Activated naive CD4-positive, alpha-beta T cell treated with Interleukin-2 at 50 U/mL for 16 hours (primary cell): Measurements from ENCODE around the gene MBD3L2B.
"Not testable (repeated sequence)": the region's sequence is repeated elsewhere in the genome, so short reads cannot be mapped to it uniquely, and the experiment has no call there.

Experiments
- DNase-seq: peaks from one replicate; pipeline ENCODE4 v3.0.0-alpha.2; 2020

Gene MBD3L2B

GRCh38 chr19:7021331-7021730 is at the start of gene MBD3L2B:
TSS of gene MBD3L2B (minus strand) at chr19:7021431. CDS start at chr19:7021397, 34 bp downstream.
- not testable (repeated sequence) for DNase-seq

- DNase-seq, result no peak
Observed at GRCh38 chr19:7069904-7070226, 48.6 kb upstream of the MBD3L2B start.

- peak; percentile 98 for DNase-seq
Observed at GRCh38 chr19:7069042-7069903, 48.0 kb upstream of the MBD3L2B start, which contains the start of gene ZNF557. TSS of gene ZNF557 (plus strand) at chr19:7069703. CDS start at chr19:7075075, 5,372 bp downstream.

GRCh38 chr19:7068599-7068998 is 47.4 kb upstream of the MBD3L2B start:
- DNase-seq, result no peak

GRCh38 chr19:7067716-7068115 is 46.5 kb upstream of the MBD3L2B start:
- no peak for DNase-seq

- DNase-seq, result not testable (repeated sequence)
Observed at GRCh38 chr19:7067122-7067521, 45.9 kb upstream of the MBD3L2B start.

GRCh38 chr19:7063764-7064418 is 42.7 kb upstream of the MBD3L2B start:
- DNase-seq, result no peak

- DNase-seq, result no peak
Observed at GRCh38 chr19:7063339-7063738, 42.1 kb upstream of the MBD3L2B start.

- DNase-seq, result not testable (repeated sequence)
Observed at GRCh38 chr19:7059977-7060376, 38.7 kb upstream of the MBD3L2B start.

GRCh38 chr19:7058576-7058975 is 37.3 kb upstream of the MBD3L2B start, which contains the start of gene MBD3L3:
TSS of gene MBD3L3 (minus strand) at chr19:7058676. CDS start at chr19:7058605, 71 bp downstream.
- DNase-seq, result not testable (repeated sequence)

GRCh38 chr19:7056371-7056770 is 35.1 kb upstream of the MBD3L2B start:
- DNase-seq, result not testable (repeated sequence)

- DNase-seq, result not testable (repeated sequence)
Observed at GRCh38 chr19:7055679-7056078, 34.4 kb upstream of the MBD3L2B start.

GRCh38 chr19:7054635-7055368 is 33.6 kb upstream of the MBD3L2B start:
- not testable (repeated sequence) for DNase-seq

- not testable (repeated sequence) for DNase-seq
Observed at GRCh38 chr19:7052896-7053295, 31.7 kb upstream of the MBD3L2B start.

- not testable (repeated sequence) for DNase-seq
Observed at GRCh38 chr19:7051421-7051820, 30.2 kb upstream of the MBD3L2B start.

- not testable (repeated sequence) for DNase-seq
Observed at GRCh38 chr19:7049021-7049420, 27.8 kb upstream of the MBD3L2B start, which contains the start of gene MBD3L2. TSS of gene MBD3L2 (plus strand) at chr19:7049321. CDS start at chr19:7049374, 53 bp downstream.

- not testable (repeated sequence) for DNase-seq
Observed at GRCh38 chr19:7041563-7041962, 20.3 kb upstream of the MBD3L2B start.

- DNase-seq, result not testable (repeated sequence)
Observed at GRCh38 chr19:7040079-7040478, 18.8 kb upstream of the MBD3L2B start, which contains the start of gene MBD3L4. TSS of gene MBD3L4 (minus strand) at chr19:7040179. CDS start at chr19:7040144, 35 bp downstream.

GRCh38 chr19:7030278-7030677 is 9.0 kb upstream of the MBD3L2B start, which contains the start of gene MBD3L5:
TSS of gene MBD3L5 (plus strand) at chr19:7030578. CDS start at chr19:7030612, 34 bp downstream.
- DNase-seq, result not testable (repeated sequence)

- DNase-seq, result not testable (repeated sequence)
Observed at GRCh38 chr19:7028790-7029189, 7.6 kb upstream of the MBD3L2B start.

GRCh38 chr19:7018828-7019227 is 2.4 kb downstream of the MBD3L2B start:
- no peak for DNase-seq

- no peak for DNase-seq
Observed at GRCh38 chr19:7013678-7014077, 7.6 kb downstream of the MBD3L2B start.
